NCI-H345 treated with DMSO at 0.1 percent for 48 hours (cell line): ENCODE data around the gene SH3D19.
"Not testable (repeated sequence)": the region's sequence is repeated elsewhere in the genome, so short reads cannot be mapped to it uniquely, and the experiment has no call there.

Experiments used
- DNase-seq: peaks from one replicate; lab custom pipeline; 2025; ENCODE audit not compliant: unreplicated experiment; lab: John Stamatoyannopoulos, UW

Gene SH3D19

GRCh38 chr4:151104621-151105020 is 220.8 kb downstream of the SH3D19 start:
- DNase-seq, result no peak

- DNase-seq, result no peak
These were observed 221.6 kb downstream of the SH3D19 start for GRCh38 chr4:151103758-151104157.

GRCh38 chr4:151100531-151100930 is 224.9 kb downstream of the SH3D19 start:
- no peak for DNase-seq

GRCh38 chr4:151099976-151100417 is 225.4 kb downstream of the SH3D19 start:
- DNase-seq, result no peak

- DNase-seq, result peak; percentile 80
These were observed 226.0 kb downstream of the SH3D19 start, which contains the start of gene RPS3A for GRCh38 chr4:151099229-151099975. RPS3A (plus strand) TSS chr4:151099628; CDS start chr4:151099653, 25 bp downstream.

GRCh38 chr4:151098979-151099228 is 226.5 kb downstream of the SH3D19 start:
- DNase-seq, result peak; percentile 23

- DNase-seq, result no peak
These were observed 227.6 kb downstream of the SH3D19 start for GRCh38 chr4:151097759-151098158.

- DNase-seq, result no peak
These were observed 230.3 kb downstream of the SH3D19 start for GRCh38 chr4:151095142-151095541.

GRCh38 chr4:151094290-151094751 is 231.1 kb downstream of the SH3D19 start:
- DNase-seq, result no peak

- DNase-seq, result no peak
These were observed 232.2 kb downstream of the SH3D19 start for GRCh38 chr4:151093203-151093602.

- no peak for DNase-seq
These were observed 232.9 kb downstream of the SH3D19 start for GRCh38 chr4:151092488-151092887.

GRCh38 chr4:151091047-151091446 is 234.4 kb downstream of the SH3D19 start:
- DNase-seq, result no peak

- no peak for DNase-seq
These were observed 237.9 kb downstream of the SH3D19 start for GRCh38 chr4:151087467-151087866.

- DNase-seq, result not testable (repeated sequence)
These were observed 247.4 kb downstream of the SH3D19 start for GRCh38 chr4:151077978-151078377.

- DNase-seq, result no peak
These were observed 250.9 kb downstream of the SH3D19 start for GRCh38 chr4:151074416-151074916.
